Uterus (tissue), 4 donors: ENCODE results near the gene ZNF331. TPM values are rescaled to one million over a fixed set of nuclear protein-coding genes. Genes with fewer than 3 reads are reported as not detected.

Source experiments
- DNase-seq, 2 donors: peaks; one replicate each; pipeline ENCODE4 v3.0.0-alpha.2; 2019 to 2020
- H3K27ac ChIP-seq, 2 donors: fragments of 200-600 bp; sonication (generic); 1 replicate in 1 of 2; 2 replicates in 1 of 2; pipeline ENCODE4 v1.5.1; 2016 to 2018
- H3K27me3 ChIP-seq, 2 donors: fragments of 200-600 bp; sonication (generic); one replicate each; pipeline ENCODE4 v1.5.1; 2018 to 2019; ENCODE audit warnings: control low read depth in 1 of 2
- H3K36me3 ChIP-seq, 2 donors: fragments of 200-600 bp; sonication (generic); one replicate each; pipeline ENCODE4 v1.5.1; 2019; ENCODE audit warnings: control low read depth in 1 of 2
- H3K4me1 ChIP-seq, 2 donors: fragments of 200-600 bp; sonication (generic); one replicate each; pipeline ENCODE4 v1.5.1; 2018 to 2019; ENCODE audit warnings: control low read depth in 1 of 2
- H3K4me3 ChIP-seq, 2 donors: fragments of 200-600 bp; sonication (generic); 1 replicate in 1 of 2; 2 replicates in 1 of 2; pipeline ENCODE4 v1.5.1; 2018 to 2019; ENCODE audit warnings: mild to moderate bottlenecking in 1 of 2
- H3K9me3 ChIP-seq, 2 donors: fragments of 200-600 bp; sonication (generic); one replicate each; pipeline ENCODE4 v1.5.1; 2019; ENCODE audit warnings: control low read depth in 1 of 2
- CTCF ChIP-seq, 4 experiments: fragments of 200-600 bp in 2 of 4; fragments of 450-650 bp in 2 of 4; sonication (generic) in 2 of 4; IDR thresholded peaks; one replicate each; pipeline ENCODE4 v1.5.1; 2016 to 2019; ENCODE audit warnings: antibody characterized with exemption in 4 of 4, mild to moderate bottlenecking in 2 of 4, moderate library complexity in 1 of 4
- POLR2A ChIP-seq, 2 donors: fragments of 450-650 bp; IDR thresholded peaks; one replicate each; pipeline ENCODE4 v1.6.1; 2016; ENCODE audit warnings: antibody characterized with exemption in 2 of 2, mild to moderate bottlenecking in 1 of 2, moderate library complexity in 1 of 2
- intact Hi-C: fragments of 100-400 bp; cut with DNase I; formaldehyde crosslinking; loops from one replicate; pipeline ENCODE4 v1.15.1; 2023; ENCODE audit warnings: low total_unique reads
- total RNA-seq, 4 donors: library from RNA; depleted of rRNA in 3 of 4; stranded (reverse); fragments of >200 nt in 3 of 4; gene quantifications; one replicate each; pipeline versions ENCODE4 v1.1.0 to v1.2.4, GENCODE V29; 2014 to 2023
- donor health status: DM: yes; HTN: yes; CAD: no.

ZNF331 gene
- total RNA-seq, 4 donors from 2014 or later = 9.4 to 39.0 (median 17.0) TPM

GRCh38 chr19:53521373-53522202, 16.4 kb upstream of the ZNF331 start:
- Histone ChIP-seq H3K36me3 (no peaks in the 10 kb centered on the region), H3K27me3 (no peaks in the 10 kb centered on the region), H3K9me3 (no peaks in the 10 kb centered on the region), H3K27ac (peak overlapping the region in 1 of 2 donors; percentile 89), H3K4me1 (peaks cover 0 to 5% of the 10 kb centered on the region in 2 donors), H3K4me3 (peak overlapping the region; percentile 37 to 53)
- DNase-seq = no peak
- no peak for TF ChIP-seq POLR2A (IDR thresholded peaks at IDR 0.05)
- TF ChIP-seq CTCF (IDR thresholded peaks at IDR 0.05) = no peak
- intact Hi-C loops = no loop called here

GRCh38 chr19:53525922-53526321, 12.0 kb upstream of the ZNF331 start:
- intact Hi-C loops = no loop called here
- Histone ChIP-seq H3K9me3 (no peaks in the 10 kb centered on the region), H3K4me3 (no peak overlapping the region), H3K27me3 (no peaks in the 10 kb centered on the region), H3K4me1 (peaks cover 0 to 5% of the 10 kb centered on the region in 2 donors), H3K27ac (no peak overlapping the region), H3K36me3 (no peaks in the 10 kb centered on the region)
- TF ChIP-seq POLR2A (IDR thresholded peaks at IDR 0.05) = no peak
- no peak for TF ChIP-seq CTCF (IDR thresholded peaks at IDR 0.05)
- no peak for DNase-seq

- no peaks in the 10 kb centered on the region for H3K9me3 ChIP-seq
- no peak for DNase-seq
- no peak overlapping the region for H3K27ac ChIP-seq
- H3K4me3 ChIP-seq = no peak overlapping the region
- intact Hi-C loops = no loop called here
- no peaks in the 10 kb centered on the region for H3K4me1 ChIP-seq
- no peak for TF ChIP-seq CTCF (IDR thresholded peaks at IDR 0.05)
- no peak for TF ChIP-seq POLR2A (IDR thresholded peaks at IDR 0.05)
- no peaks in the 10 kb centered on the region for H3K36me3 ChIP-seq
- no peaks in the 10 kb centered on the region for H3K27me3 ChIP-seq
Observed at GRCh38 chr19:53530622-53531021, 7.3 kb upstream of the ZNF331 start.

GRCh38 chr19:53531457-53531856, 6.5 kb upstream of the ZNF331 start:
- Histone ChIP-seq H3K27me3 (no peaks in the 10 kb centered on the region), H3K27ac (no peak overlapping the region), H3K4me3 (no peak overlapping the region), H3K9me3 (no peaks in the 10 kb centered on the region), H3K36me3 (no peaks in the 10 kb centered on the region), H3K4me1 (no peaks in the 10 kb centered on the region)
- TF ChIP-seq CTCF (IDR thresholded peaks at IDR 0.05) (no peak), POLR2A (IDR thresholded peaks at IDR 0.05) (no peak)
- DNase-seq = no peak
- intact Hi-C loops = no loop called here

GRCh38 chr19:53532362-53532761, 5.6 kb upstream of the ZNF331 start:
- intact Hi-C loops = no loop called here
- TF ChIP-seq CTCF (IDR thresholded peaks at IDR 0.05) (no peak), POLR2A (IDR thresholded peaks at IDR 0.05) (no peak)
- no peaks in the 10 kb centered on the region for H3K9me3 ChIP-seq
- DNase-seq = no peak
- no peaks in the 10 kb centered on the region for H3K27me3 ChIP-seq
- no peaks in the 10 kb centered on the region for H3K4me1 ChIP-seq
- no peaks in the 10 kb centered on the region for H3K36me3 ChIP-seq
- H3K4me3 ChIP-seq = no peak overlapping the region
- no peak overlapping the region for H3K27ac ChIP-seq
